AG04449 (cell line): ENCODE results near the gene COL23A1.
"Not testable (repeated sequence)": the region's sequence is repeated elsewhere in the genome, so short reads cannot be mapped to it uniquely, and the experiment has no call there.

Experiments used
- CTCF ChIA-PET: fragments of 350-600 bp; formaldehyde crosslinking; extraction: SDS; loops from one replicate; lab custom pipeline; 2021; ENCODE audit warnings: antibody characterized with exemption; lab: Yijun Ruan, JAX
- POLR2A ChIA-PET: fragments of 400-600, 350-600 bp; formaldehyde crosslinking; extraction: SDS; loops from one replicate; lab custom pipeline; 2020; ENCODE audit warnings: antibody characterized with exemption, inconsistent platforms; lab: Yijun Ruan, JAX
- DNase-seq: peaks from one replicate; pipeline ENCODE4 v3.0.0-alpha.2; 2010; ENCODE audit warnings: low read depth, low spot score
- H3K4me3 ChIP-seq: 2 replicates; pipeline ENCODE4 v1.5.1; 2011; ENCODE audit warnings: low read depth, mild to moderate bottlenecking, control low read depth, low read length
- CTCF ChIP-seq: IDR thresholded peaks from one replicate; pipeline ENCODE4 v1.5.1; 2011; ENCODE audit warnings: mild to moderate bottlenecking, moderate library complexity, low read length, control low read depth, inconsistent platforms; ENCODE audit not compliant: insufficient read depth; ENCODE audit errors: missing control alignments

Gene COL23A1

GRCh38 chr5:178264044-178264443 is 326.1 kb downstream of the COL23A1 start:
- H3K4me3 ChIP-seq: no peak overlapping the region
- ChIA-PET CTCF (no interaction called here), POLR2A (no interaction called here)
- no peak for DNase-seq
- no peak for TF ChIP-seq CTCF

GRCh38 chr5:178261666-178262600 is 328.3 kb downstream of the COL23A1 start:
- no peak for TF ChIP-seq CTCF
- no peak for DNase-seq

GRCh38 chr5:178259623-178260536 is 330.3 kb downstream of the COL23A1 start:
- ChIA-PET CTCF (no interaction called here), POLR2A (no interaction called here)
- H3K4me3 ChIP-seq: no peak overlapping the region
- DNase-seq: no peak
- TF ChIP-seq CTCF: no peak

More at GRCh38 chr5:178261666-178262600, 328.3 kb downstream of the COL23A1 start:
- H3K4me3 ChIP-seq: no peak overlapping the region
- POLR2A ChIA-PET: interaction anchor here (0.5 kb wide), 1 partner anchor 300 kb away, joined by 3 read pairs; no protein-coding TSS in a partner anchor
- CTCF ChIA-PET: no interaction called here

- H3K4me3 ChIP-seq: no peak overlapping the region
- CTCF ChIA-PET: interaction anchor here (1.3 kb wide), 1 partner anchor 22 kb away, joined by 5 read pairs; no protein-coding TSS in a partner anchor
- no peak for TF ChIP-seq CTCF
Observed at GRCh38 chr5:178257650-178258049, 332.5 kb downstream of the COL23A1 start.

GRCh38 chr5:178256746-178257145 is 333.4 kb downstream of the COL23A1 start:
- POLR2A ChIA-PET: no interaction called here
- no peak for TF ChIP-seq CTCF
- CTCF ChIA-PET: interaction anchor here (1.3 kb wide), 1 partner anchor 23 kb away, joined by 5 read pairs; no protein-coding TSS in a partner anchor
- DNase-seq: no peak
- H3K4me3 ChIP-seq: no peak overlapping the region

More at GRCh38 chr5:178257650-178258049, 332.5 kb downstream of the COL23A1 start:
- POLR2A ChIA-PET: no interaction called here
- no peak for DNase-seq

GRCh38 chr5:178253632-178254031 is 336.6 kb downstream of the COL23A1 start:
- CTCF ChIA-PET: interaction anchor here (2.9 kb wide), 1 partner anchor 18 kb away, joined by 13 read pairs; no protein-coding TSS in a partner anchor
- H3K4me3 ChIP-seq, DNase-seq, POLR2A ChIA-PET: not testable (repeated sequence)
